ENCODE data around the gene DNAJB13.

GRCh38 chr11:73972187-73972586, 21.4 kb downstream of the DNAJB13 start:
- no peak for TF ChIP-seq PATZ1 (tag by site-specific recombination; IDR thresholded peaks at IDR 0.05)
- TF ChIP-seq CTCF (tag by site-specific recombination; IDR thresholded peaks at IDR 0.05), result no peak
- TF ChIP-seq, protein P1, sequence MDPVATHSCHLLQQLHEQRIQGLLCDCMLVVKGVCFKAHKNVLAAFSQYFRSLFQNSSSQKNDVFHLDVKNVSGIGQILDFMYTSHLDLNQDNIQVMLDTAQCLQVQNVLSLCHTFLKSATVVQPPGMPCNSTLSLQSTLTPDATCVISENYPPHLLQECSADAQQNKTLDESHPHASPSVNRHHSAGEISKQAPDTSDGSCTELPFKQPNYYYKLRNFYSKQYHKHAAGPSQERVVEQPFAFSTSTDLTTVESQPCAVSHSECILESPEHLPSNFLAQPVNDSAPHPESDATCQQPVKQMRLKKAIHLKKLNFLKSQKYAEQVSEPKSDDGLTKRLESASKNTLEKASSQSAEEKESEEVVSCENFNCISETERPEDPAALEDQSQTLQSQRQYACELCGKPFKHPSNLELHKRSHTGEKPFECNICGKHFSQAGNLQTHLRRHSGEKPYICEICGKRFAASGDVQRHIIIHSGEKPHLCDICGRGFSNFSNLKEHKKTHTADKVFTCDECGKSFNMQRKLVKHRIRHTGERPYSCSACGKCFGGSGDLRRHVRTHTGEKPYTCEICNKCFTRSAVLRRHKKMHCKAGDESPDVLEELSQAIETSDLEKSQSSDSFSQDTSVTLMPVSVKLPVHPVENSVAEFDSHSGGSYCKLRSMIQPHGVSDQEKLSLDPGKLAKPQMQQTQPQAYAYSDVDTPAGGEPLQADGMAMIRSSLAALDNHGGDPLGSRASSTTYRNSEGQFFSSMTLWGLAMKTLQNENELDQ (tag by site-specific recombination; IDR thresholded peaks at IDR 0.05; ENCODE audit: low read depth), result no peak
- TF ChIP-seq ZEB2 (tag by site-specific recombination; IDR thresholded peaks at IDR 0.05), result no peak
- no peak for TF ChIP-seq ZNF146 (tag by site-specific recombination; IDR thresholded peaks at IDR 0.05)
- TF ChIP-seq, protein P2, sequence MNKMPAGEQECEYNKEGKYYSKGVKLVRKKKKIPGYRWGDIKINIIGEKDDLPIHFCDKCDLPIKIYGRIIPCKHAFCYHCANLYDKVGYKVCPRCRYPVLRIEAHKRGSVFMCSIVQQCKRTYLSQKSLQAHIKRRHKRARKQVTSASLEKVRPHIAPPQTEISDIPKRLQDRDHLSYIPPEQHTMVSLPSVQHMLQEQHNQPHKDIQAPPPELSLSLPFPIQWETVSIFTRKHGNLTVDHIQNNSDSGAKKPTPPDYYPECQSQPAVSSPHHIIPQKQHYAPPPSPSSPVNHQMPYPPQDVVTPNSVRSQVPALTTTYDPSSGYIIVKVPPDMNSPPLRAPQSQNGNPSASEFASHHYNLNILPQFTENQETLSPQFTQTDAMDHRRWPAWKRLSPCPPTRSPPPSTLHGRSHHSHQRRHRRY (tag by site-specific recombination; IDR thresholded peaks at IDR 0.05), result no peak

Measured in HEK293 (cell line).